Measurements from ENCODE around the gene IMPDH2. TPM values are rescaled to one million over a fixed set of nuclear protein-coding genes. Genes with fewer than 3 reads are reported as not detected.

The IMPDH2 gene
- total and polyA plus RNA-seq, 7 donors = 55.0 to 187 (median 99.0) TPM

DNA sequence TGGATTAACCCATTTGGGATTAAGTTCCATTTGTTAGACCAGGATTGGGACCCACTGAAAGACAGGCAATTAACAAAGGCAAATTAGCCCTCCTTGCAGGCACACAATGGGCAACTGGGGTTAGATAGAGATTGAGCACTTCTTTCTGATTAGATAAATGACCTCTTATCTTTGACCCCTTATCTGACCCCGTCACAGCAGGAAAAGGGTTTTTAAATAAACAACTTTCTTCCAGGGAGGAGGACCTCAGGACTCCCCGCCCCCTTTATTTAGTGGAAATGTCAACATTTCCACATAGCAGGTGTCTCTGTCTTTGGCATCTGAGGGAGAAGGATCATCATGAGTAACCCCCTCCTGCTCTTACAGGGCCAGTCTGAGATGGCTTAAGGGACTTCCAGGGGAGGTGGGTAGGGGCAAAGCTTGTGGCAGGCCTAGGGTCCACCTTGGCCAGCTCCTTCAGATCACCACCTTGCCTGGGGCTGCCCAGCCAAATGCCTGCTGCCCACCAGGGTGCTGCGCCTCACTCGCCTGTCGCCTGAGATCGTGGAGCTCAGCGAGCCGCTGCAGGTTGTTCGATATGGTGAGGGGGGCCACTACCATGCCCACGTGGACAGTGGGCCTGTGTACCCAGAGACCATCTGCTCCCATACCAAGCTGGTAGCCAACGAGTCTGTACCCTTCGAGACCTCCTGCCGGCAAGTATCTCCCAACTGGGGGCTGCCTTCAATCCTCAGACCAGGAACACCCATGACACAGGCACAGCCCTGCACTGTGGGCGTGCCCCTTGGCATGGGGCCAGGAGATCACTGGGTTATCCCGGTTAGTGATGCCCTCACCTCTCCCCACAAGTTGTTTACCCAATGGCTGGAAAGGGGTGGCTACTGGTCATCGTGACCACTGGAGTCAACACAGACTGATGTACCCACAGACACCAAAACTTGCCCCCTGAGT lies 24.6 kb downstream of the IMPDH2 start:
- DNase-seq = peak; percentile 76
- no peaks in the 10 kb centered on the region for H3K9me3 ChIP-seq
- peaks cover 0 to 27% (median 18%) of the 10 kb centered on the region in 4 donors for H3K4me1 ChIP-seq
- H3K27me3 ChIP-seq = no peaks in the 10 kb centered on the region
- H3K27ac ChIP-seq = no peak overlapping the region
- TF ChIP-seq EP300 (IDR thresholded peaks at IDR 0.05) (no peak), CTCF (IDR thresholded peaks at IDR 0.05) (no peak), POLR2AphosphoS5 (IDR thresholded peaks at IDR 0.05) (no peak), POLR2A (IDR thresholded peaks at IDR 0.05) (no peak)
- 73 to 87% methylated on average over 16 of the region's 16 CpGs for WGBS, 2 donors
- intact Hi-C loops (cut with DNase I) = no loop called here
- H3K4me3 ChIP-seq = no peak overlapping the region
- H3K36me3 ChIP-seq = peaks cover 0 to 3% (median 0%) of the 10 kb centered on the region in 4 donors

DNA sequence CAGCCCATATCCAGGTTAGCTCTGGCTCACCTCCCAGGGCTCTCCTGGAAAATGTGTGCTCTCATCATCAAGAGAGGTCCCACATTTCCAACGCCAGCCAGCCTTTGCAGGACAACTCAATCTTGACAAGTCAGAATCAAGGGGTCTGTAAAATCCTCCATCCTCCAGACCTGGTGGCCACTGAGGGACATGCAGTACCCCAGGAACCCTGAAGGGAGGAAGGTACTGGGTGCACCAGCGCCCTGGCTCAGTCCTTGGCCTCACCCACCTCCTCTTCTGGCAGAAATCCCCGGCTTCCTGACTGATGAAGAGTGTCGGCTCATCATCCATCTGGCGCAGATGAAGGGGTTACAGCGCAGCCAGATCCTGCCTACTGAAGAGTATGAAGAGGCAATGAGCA lies 28.0 kb downstream of the IMPDH2 start:
- no peaks in the 10 kb centered on the region for H3K27me3 ChIP-seq
- 92 to 95% methylated on average over 6 of the region's 6 CpGs for WGBS, 2 donors
- no peak overlapping the region for H3K4me3 ChIP-seq
- no peak overlapping the region for H3K27ac ChIP-seq
- H3K9me3 ChIP-seq = no peaks in the 10 kb centered on the region
- H3K4me1 ChIP-seq = peaks cover 0 to 3% (median 1%) of the 10 kb centered on the region in 4 donors
- peaks cover 0 to 17% (median 3%) of the 10 kb centered on the region in 4 donors for H3K36me3 ChIP-seq
- no peak for DNase-seq
- TF ChIP-seq EP300 (IDR thresholded peaks at IDR 0.05) (no peak), CTCF (IDR thresholded peaks at IDR 0.05) (no peak), POLR2A (IDR thresholded peaks at IDR 0.05) (no peak), POLR2AphosphoS5 (IDR thresholded peaks at IDR 0.05) (no peak)
- intact Hi-C loops (cut with DNase I) = no loop called here

DNA sequence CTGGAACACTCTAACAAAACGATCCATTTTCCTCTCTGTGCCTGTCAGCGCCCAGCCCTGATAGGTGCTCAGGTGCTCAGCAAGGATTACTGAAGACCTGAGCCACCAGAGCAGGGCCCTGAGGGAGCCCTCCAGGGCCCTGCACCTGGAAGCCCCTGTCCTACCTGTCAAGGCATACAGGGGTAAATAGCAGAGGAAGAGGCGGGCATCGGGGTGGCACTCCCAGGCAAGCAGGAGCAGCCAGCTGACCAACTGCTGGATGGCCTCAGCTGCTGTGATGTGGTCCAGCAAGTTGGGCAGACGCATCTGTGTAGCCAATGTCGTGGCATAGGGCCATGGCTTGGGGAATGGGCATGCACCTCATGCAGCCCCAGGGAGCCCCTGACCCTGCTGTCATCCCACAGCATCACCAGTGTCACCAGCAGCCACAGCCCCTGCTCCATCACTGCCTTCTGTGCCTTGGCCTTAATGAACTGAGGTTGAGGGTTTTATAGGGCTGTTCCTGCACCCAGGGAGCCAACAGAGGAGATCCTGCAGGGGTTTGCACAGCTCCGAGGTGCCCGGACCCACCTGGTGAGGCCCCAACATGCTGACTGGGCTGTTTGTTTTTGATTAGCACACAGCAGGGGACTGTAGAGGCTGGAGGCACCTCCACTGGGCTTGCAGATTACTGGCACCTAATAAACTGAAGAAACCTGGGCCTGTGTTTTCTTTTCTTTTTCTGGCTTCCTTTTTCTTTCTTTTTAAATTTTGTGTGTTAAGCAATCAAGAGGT lies 29.9 kb downstream of the IMPDH2 start:
- WGBS, 2 donors = 88 to 90% methylated on average over 8 of the region's 8 CpGs
- intact Hi-C loops (cut with DNase I) = no loop called here
- no peak for DNase-seq

More for the DNA sequence above, 29.9 kb downstream of the IMPDH2 start:
- H3K27me3 ChIP-seq = no peaks in the 10 kb centered on the region
- no peak overlapping the region for H3K27ac ChIP-seq
- H3K9me3 ChIP-seq = no peaks in the 10 kb centered on the region
- peaks cover 0 to 19% (median 4%) of the 10 kb centered on the region in 4 donors for H3K36me3 ChIP-seq
- TF ChIP-seq POLR2A (IDR thresholded peaks at IDR 0.05) (no peak), EP300 (IDR thresholded peaks at IDR 0.05) (no peak), CTCF (IDR thresholded peaks at IDR 0.05) (no peak), POLR2AphosphoS5 (IDR thresholded peaks at IDR 0.05) (no peak)
- no peak overlapping the region for H3K4me3 ChIP-seq
- no peaks in the 10 kb centered on the region for H3K4me1 ChIP-seq
